Activated T-cell treated with anti-CD3 and anti-CD28 coated beads, Interleukin-2, amount 50 U/mL, for 24 hours (primary cell): ENCODE data around the gene GRID1.

Experiments
- DNase-seq: peaks from one replicate; pipeline ENCODE4 v3.0.0-alpha.2; 2020
- H3K27ac Mint-ChIP-seq: 2 replicates; pipeline ENCODE4 v1.8.0; 2020; ENCODE audit warnings: mild to moderate bottlenecking, mixed read lengths
- H3K27me3 Mint-ChIP-seq: 2 replicates; pipeline ENCODE4 v1.8.0; 2020; ENCODE audit warnings: mixed read lengths
- H3K36me3 Mint-ChIP-seq: 2 replicates; pipeline ENCODE4 v1.8.0; 2020; ENCODE audit warnings: low read depth, mixed read lengths
- H3K4me1 Mint-ChIP-seq: 2 replicates; pipeline ENCODE4 v1.8.0; 2020; ENCODE audit warnings: low read depth, mixed read lengths
- H3K4me3 Mint-ChIP-seq: 2 replicates; pipeline ENCODE4 v1.8.0; 2020; ENCODE audit warnings: mild to moderate bottlenecking, moderate library complexity, mixed read lengths
- H3K9me3 Mint-ChIP-seq: 2 replicates; pipeline ENCODE4 v1.8.0; 2020; ENCODE audit warnings: mixed read lengths

Gene GRID1

DNA sequence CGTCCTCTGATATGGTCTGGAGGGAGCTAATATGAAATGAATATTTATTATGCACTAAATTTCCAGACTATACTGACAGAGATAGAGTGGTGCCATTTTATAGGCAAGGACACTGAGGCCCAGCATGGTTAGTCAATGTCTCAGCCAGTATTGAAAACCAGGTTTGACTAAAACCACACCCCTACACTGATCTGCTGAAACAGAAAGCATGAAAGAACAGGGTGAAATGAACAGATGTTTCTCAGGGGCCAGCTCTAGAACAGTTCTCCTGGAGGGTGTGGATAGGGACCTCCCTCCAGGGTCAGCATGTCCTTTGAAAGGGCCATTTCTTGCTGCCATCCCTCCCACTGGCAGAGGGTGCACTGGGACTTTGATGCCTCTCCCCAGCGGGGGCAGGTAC is 700.5 kb downstream of the GRID1 start:
- no peaks in the 10 kb centered on the region for H3K27me3 Mint-ChIP-seq
- DNase-seq: no peak
- H3K4me1 Mint-ChIP-seq: no peaks in the 10 kb centered on the region
- no peaks in the 10 kb centered on the region for H3K9me3 Mint-ChIP-seq
- H3K36me3 Mint-ChIP-seq: no peaks in the 10 kb centered on the region
- H3K27ac Mint-ChIP-seq: no peak overlapping the region
- H3K4me3 Mint-ChIP-seq: no peak overlapping the region

DNA sequence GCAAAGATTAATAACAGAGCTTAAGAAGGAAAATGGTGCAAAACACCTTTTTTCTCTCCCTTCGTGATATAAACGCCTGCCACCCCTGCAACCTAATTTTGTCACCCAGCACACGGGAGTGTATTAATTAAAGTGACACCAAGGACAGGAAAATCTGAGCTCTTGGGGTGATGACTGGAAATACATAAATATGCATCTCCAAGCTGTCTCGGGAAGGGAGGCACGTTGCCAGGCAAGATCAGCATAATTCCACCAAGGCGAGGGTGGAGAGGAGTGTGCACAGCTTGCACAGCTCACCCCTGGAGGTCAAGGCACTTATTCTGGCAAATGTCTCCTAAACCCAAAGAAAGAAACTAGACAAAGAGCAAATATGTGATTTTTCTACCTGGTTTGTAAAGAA is 700.9 kb downstream of the GRID1 start:
- H3K27me3 Mint-ChIP-seq: no peaks in the 10 kb centered on the region
- H3K27ac Mint-ChIP-seq: no peak overlapping the region
- DNase-seq: no peak
- H3K4me3 Mint-ChIP-seq: no peak overlapping the region
- no peaks in the 10 kb centered on the region for H3K36me3 Mint-ChIP-seq
- H3K4me1 Mint-ChIP-seq: no peaks in the 10 kb centered on the region
- H3K9me3 Mint-ChIP-seq: no peaks in the 10 kb centered on the region

DNA sequence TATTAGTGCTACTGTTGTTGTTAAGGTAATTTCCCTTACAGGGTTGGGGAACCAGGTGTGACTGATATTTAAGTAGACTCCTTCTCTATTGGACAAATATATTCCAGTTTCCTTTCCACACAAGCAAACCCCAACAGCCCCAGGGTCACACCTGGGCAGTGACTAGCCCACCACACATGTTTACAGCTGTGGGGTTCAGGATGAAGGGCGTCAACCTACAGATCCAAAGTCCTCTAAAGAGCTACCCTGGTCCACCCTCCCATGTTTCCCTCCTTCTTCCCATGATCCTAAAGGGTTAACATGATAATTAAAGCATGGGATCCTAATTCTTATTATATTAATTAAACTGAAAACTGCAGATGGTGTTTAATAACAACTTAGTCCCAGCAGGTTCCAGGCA is 701.5 kb downstream of the GRID1 start:
- H3K27ac Mint-ChIP-seq: no peak overlapping the region
- H3K9me3 Mint-ChIP-seq: no peaks in the 10 kb centered on the region
- H3K27me3 Mint-ChIP-seq: no peaks in the 10 kb centered on the region
- no peaks in the 10 kb centered on the region for H3K36me3 Mint-ChIP-seq
- no peak overlapping the region for H3K4me3 Mint-ChIP-seq
- no peaks in the 10 kb centered on the region for H3K4me1 Mint-ChIP-seq
- DNase-seq: no peak

DNA sequence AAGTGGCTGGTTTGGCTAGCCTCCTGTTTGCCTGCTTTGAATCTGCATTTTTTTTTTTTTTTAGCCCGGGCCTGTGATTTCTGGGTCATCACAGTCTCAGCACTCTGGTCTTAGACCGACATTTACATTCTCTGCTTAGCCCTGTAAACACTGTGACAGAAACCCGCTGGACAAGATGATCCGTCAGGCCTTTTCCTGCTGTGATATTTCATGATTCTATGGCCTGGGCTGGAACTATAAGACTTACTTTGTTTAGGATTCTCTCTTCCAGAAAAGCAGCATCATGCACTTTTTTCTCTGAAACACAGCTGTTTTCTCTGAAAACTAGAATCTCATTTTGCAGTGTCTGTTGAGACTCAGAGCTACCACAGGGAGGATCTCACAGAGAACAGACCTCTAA is 705.5 kb downstream of the GRID1 start:
- H3K27me3 Mint-ChIP-seq: no peaks in the 10 kb centered on the region
- H3K27ac Mint-ChIP-seq: no peak overlapping the region
- H3K36me3 Mint-ChIP-seq: no peaks in the 10 kb centered on the region
- H3K4me3 Mint-ChIP-seq: no peak overlapping the region
- no peaks in the 10 kb centered on the region for H3K9me3 Mint-ChIP-seq
- DNase-seq: no peak
- no peaks in the 10 kb centered on the region for H3K4me1 Mint-ChIP-seq

DNA sequence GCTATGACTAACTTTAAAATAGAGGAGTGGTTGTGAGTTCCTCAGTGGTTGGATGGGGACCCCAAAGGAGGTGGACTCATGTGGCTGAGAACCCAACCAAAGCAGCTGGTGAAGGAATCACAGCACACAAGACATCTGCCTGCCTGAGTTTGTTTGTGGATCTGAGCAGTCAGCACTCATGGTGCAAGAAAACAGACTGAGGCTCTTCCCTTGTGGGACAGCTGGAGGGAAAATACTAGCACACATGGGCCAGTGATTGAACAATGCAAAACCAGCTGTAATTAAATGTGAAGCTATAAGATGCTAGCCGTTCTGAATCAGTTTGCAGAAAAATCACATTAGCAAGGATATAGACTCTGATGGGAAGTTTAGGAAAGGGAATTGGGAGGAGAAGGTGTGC is 707.3 kb downstream of the GRID1 start:
- Mint-ChIP-seq H3K4me1 (no peaks in the 10 kb centered on the region), H3K27me3 (no peaks in the 10 kb centered on the region), H3K36me3 (no peaks in the 10 kb centered on the region), H3K27ac (no peak overlapping the region), H3K4me3 (no peak overlapping the region), H3K9me3 (no peaks in the 10 kb centered on the region)
- DNase-seq: no peak

DNA sequence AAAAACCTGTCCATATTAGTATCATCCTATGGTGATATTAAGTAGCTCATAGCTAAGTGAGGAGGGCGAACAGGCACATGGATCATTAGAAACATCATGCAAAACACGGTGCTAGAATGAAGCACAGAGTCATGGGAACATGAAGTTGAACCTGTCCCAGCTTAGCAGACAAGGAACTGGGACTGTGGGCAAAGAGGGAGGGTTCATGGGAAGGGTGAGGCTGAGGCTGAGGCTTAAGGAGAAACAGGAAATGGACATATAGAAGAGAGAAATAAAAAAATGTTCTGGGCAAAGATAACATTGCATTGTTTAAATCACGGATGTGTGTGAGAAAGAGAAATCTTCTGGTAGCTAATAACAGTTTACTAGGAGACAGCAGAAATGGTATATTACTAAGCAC is 708.1 kb downstream of the GRID1 start:
- Mint-ChIP-seq H3K36me3 (no peaks in the 10 kb centered on the region), H3K27me3 (no peaks in the 10 kb centered on the region), H3K9me3 (no peaks in the 10 kb centered on the region), H3K4me1 (no peaks in the 10 kb centered on the region), H3K4me3 (no peak overlapping the region), H3K27ac (no peak overlapping the region)
- DNase-seq: no peak

DNA sequence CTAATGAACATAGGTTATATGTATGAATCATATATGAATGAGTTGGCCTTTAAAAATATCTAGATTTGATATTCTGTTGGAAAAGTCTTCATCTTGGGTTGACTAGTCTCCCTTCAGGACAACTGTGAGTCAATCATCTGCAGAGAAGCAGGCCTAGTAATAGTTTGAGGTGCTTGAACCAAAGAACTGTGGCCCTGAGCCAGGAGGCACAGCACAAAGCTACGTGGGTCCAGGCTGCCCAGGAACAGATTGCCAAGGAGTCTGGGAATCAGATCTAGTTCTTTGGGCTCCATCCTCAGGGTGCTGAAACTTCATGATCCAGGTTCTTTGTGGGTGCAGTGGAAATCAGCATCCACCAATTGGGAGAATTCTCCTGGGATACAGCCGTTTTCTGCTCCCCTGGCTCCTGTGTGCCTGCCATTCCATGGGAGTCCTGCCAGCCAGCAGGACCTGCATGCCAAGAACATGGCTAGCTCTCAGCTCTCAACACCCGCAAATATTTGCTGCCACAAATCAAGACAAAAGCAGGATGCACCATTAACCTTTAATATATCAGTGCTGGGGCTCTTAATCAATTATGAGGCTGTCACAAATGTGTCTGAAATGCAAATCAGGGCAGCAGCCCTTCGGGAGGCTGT is 709.0 kb downstream of the GRID1 start:
- DNase-seq: no peak
- H3K9me3 Mint-ChIP-seq: no peaks in the 10 kb centered on the region
- H3K27me3 Mint-ChIP-seq: no peaks in the 10 kb centered on the region
- no peak overlapping the region for H3K4me3 Mint-ChIP-seq
- H3K36me3 Mint-ChIP-seq: no peaks in the 10 kb centered on the region
- no peaks in the 10 kb centered on the region for H3K4me1 Mint-ChIP-seq
- H3K27ac Mint-ChIP-seq: no peak overlapping the region

DNA sequence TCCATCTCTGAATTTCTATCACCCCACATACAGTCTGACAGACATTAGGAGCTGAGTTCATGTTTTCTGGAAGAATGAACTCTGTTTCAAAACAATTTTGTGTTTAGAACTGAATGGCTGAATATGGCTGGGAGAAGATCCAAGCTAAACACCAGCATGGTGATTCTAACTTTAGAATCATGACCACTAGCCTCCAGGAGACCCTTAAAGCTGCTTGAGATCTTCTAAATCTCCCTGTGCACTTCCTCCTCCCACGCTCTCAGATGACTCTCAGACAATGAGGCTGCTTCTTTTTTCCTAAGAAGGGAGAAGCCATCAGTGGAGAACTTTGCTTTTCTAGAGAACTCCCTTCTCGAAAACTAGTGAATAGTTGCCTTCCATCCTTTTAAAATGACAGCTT is 711.2 kb downstream of the GRID1 start:
- Mint-ChIP-seq H3K27me3 (no peaks in the 10 kb centered on the region), H3K4me1 (no peaks in the 10 kb centered on the region), H3K36me3 (no peaks in the 10 kb centered on the region), H3K9me3 (no peaks in the 10 kb centered on the region), H3K4me3 (no peak overlapping the region), H3K27ac (no peak overlapping the region)
- no peak for DNase-seq

DNA sequence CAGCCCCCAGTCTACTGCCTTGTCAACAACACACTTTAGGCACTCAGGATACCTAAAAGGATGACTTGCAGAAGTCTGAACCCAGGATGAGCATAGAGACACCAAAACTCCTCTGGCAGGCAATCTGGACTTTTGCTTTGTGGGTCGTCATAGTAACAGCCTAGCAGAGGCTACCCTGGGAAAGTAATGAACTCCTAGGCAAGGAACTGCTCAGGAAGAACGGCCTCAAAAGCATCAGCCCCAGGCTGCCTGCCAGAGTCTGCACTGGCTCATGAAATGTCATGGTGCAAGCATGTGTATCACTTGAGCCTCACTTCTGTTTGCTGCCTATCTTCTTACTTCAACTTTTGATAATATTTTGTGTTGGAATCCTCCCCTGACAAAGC is 715.1 kb downstream of the GRID1 start:
- Mint-ChIP-seq H3K36me3 (no peaks in the 10 kb centered on the region), H3K27ac (no peak overlapping the region), H3K27me3 (no peaks in the 10 kb centered on the region), H3K9me3 (no peaks in the 10 kb centered on the region), H3K4me3 (no peak overlapping the region), H3K4me1 (no peaks in the 10 kb centered on the region)
- no peak for DNase-seq

DNA sequence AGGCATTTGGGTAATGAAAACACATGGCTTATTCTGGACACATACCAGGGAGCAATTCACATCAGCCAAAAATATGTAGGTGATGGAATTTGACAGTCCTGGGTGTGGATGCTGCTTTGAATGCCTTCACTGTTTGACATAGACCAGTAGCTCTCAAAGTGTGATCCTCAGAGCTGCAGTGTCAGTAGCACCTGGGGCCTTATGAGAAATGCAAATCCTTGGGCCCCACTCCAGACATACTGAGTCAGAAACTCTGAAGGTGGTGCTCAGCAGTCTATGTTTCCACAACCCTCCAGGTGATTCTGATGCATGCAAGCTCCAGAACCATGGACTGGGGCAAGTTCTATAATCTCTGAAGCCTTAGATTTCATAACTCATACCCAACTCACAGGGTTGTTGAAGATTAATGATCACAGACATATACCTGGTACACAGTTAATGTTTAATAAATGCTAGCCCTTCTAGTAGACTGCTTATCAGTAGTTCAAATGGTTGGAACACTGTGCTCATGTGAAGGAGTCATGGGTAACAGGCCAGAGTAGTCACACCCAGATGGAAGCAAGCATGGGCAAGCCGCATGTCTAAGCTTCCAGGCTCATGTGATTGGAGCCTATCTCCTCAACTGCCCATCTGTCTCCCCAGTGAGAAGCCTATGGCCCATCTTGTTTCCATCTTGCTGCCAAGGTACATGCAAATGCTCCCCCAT is 715.7 kb downstream of the GRID1 start:
- DNase-seq: no peak
- no peak overlapping the region for H3K4me3 Mint-ChIP-seq
- H3K4me1 Mint-ChIP-seq: no peaks in the 10 kb centered on the region
- no peaks in the 10 kb centered on the region for H3K9me3 Mint-ChIP-seq
- no peak overlapping the region for H3K27ac Mint-ChIP-seq
- no peaks in the 10 kb centered on the region for H3K27me3 Mint-ChIP-seq
- no peaks in the 10 kb centered on the region for H3K36me3 Mint-ChIP-seq

DNA sequence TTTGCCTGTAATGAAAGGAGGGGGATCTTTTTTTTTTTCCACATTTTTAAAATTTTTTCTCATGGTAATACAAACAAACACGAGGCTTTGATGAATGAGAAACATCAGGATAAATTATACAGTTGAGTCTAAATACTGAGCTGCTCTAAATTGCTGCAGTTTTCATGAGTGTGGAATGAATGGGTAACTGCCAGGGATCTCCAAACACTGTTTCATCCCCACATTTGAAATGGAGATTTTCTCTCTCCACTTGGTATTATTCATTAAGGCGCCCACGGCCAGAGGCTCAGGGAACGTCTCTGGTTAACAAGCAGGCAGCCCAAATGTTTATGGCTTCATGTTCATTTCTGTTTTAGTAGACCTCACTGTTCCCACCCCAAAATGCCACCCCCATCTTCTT is 717.1 kb downstream of the GRID1 start:
- H3K27ac Mint-ChIP-seq: no peak overlapping the region
- H3K9me3 Mint-ChIP-seq: no peaks in the 10 kb centered on the region
- no peaks in the 10 kb centered on the region for H3K27me3 Mint-ChIP-seq
- DNase-seq: no peak
- H3K4me3 Mint-ChIP-seq: no peak overlapping the region
- no peaks in the 10 kb centered on the region for H3K36me3 Mint-ChIP-seq
- H3K4me1 Mint-ChIP-seq: no peaks in the 10 kb centered on the region

DNA sequence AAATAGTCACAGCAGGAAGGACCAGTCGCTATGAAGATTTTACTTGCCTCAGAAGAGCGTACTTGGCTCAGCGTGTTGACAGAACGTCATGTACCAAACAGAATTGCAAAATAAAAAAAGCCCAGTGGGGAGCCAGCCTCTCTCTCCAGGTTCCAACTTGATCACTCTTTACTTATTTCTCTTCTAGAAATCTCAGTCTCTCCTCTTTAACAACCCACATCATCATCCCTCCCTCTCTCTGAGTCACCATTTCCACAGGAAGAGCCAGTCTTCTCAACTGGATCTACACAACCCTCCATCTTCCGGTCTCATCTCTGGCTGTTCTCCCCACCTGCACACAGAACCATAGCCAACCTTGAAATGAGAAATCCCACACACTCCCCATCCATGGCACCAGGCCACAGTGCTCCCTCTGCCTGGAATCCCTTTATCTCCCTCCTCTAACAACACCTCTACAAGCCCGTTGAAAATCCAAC is 718.3 kb downstream of the GRID1 start:
- H3K27me3 Mint-ChIP-seq: no peaks in the 10 kb centered on the region
- DNase-seq: no peak
- H3K27ac Mint-ChIP-seq: no peak overlapping the region

DNA sequence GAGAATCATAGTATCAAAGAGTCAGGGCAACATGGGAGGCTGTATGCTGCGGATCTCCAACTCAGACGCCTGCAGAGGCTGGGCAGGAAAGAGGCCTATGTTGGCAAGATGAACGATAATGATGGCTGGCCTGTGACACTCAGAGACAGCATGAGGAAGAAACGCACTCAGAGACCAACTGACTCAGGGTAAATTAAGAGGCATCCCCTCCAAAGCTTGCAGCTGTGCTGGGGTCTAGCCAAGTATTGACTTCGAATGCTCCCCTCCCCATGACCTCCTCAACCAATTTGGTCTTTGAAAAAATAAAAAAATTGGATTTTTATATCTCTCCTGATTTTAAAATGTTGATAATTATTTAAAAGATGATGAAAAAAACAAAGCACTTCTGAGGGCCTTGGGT is 718.9 kb downstream of the GRID1 start:
- Mint-ChIP-seq H3K9me3 (no peaks in the 10 kb centered on the region), H3K27me3 (no peaks in the 10 kb centered on the region), H3K27ac (no peak overlapping the region), H3K4me1 (no peaks in the 10 kb centered on the region), H3K4me3 (no peak overlapping the region), H3K36me3 (no peaks in the 10 kb centered on the region)
- no peak for DNase-seq

More for the DNA sequence above, 718.3 kb downstream of the GRID1 start:
- Mint-ChIP-seq H3K36me3 (no peaks in the 10 kb centered on the region), H3K4me1 (no peaks in the 10 kb centered on the region), H3K4me3 (no peak overlapping the region), H3K9me3 (no peaks in the 10 kb centered on the region)

DNA sequence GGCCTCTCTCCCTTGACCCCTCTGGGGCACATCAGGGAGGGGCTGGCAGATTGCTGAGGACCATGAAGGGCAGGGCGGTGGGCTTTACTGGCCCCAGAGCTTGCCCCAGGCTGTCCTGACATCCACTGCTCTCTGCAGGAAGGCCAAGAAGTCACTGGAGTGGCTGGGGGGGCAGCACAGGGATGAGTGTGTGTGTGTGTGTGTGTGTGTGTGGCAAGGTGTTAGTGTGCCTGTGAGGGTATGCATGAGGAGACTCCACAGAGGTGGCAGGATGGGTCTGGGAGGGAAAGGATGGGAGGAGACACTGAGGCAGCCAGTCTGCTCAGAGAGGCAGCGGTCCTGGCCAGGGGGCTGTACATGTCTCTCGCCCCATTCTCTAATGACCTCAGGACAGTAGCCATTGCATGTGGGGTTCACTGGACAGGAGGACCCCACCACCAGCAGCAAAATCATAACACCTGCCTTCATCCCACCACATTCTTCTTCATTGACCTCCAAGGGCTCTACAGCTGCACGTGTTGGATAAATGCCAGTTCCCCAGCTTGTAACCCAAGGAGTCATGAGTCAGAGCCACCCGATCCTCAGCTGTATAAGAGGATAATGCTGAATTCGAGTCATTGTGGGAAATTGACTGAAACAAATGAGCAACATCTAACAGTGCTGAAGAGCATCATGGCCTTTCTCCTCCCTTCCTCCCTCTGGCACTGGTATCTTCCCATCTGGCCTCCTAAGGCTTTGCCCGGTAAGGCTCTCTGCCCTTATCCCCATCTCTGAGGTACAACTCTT is 720.5 kb downstream of the GRID1 start:
- Mint-ChIP-seq H3K27me3 (no peaks in the 10 kb centered on the region), H3K9me3 (no peaks in the 10 kb centered on the region), H3K27ac (no peak overlapping the region), H3K4me1 (no peaks in the 10 kb centered on the region), H3K36me3 (no peaks in the 10 kb centered on the region), H3K4me3 (no peak overlapping the region)
- no peak for DNase-seq

DNA sequence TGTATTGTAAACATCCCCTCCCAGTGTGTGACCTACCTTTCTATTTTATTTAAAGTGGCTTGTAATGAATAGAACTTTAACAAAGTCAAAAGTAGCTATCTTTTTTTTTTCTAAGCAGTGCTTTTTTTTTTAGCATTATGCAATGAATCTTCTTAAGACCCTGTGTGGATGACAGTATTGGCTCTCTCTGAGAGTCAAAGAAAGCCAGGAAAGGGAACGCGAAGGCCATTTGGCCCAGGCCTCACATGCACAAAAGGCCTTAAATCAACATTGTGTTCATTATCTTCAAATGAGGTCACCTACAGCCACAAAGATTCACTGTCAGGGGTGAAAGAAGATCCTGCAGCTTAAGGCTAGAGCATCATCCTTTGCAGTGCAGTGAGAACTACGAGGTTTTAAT is 721.5 kb downstream of the GRID1 start:
- Mint-ChIP-seq H3K36me3 (no peaks in the 10 kb centered on the region), H3K4me1 (no peaks in the 10 kb centered on the region), H3K27me3 (no peaks in the 10 kb centered on the region), H3K9me3 (no peaks in the 10 kb centered on the region), H3K4me3 (no peak overlapping the region), H3K27ac (no peak overlapping the region)
- DNase-seq: no peak
